GM21447 (cell line): Measurements from ENCODE around the gene LRRC61.
A peak's percentile ranks its signal among the peaks of the same experiment; 100 is the strongest.

Experiments
- ATAC-seq: cut with Tn5 transposase; IDR thresholded peaks from one replicate; pipeline ENCODE4 v1.9.1; 2021; ENCODE audit not compliant: unreplicated experiment

LRRC61 gene

GRCh38 chr7:150368884-150369747 is 46.0 kb downstream of the LRRC61 start:
- ATAC-seq, result peak; percentile 41

GRCh38 chr7:150369748-150370501 is 46.8 kb downstream of the LRRC61 start:
- ATAC-seq, result peak; percentile 0

GRCh38 chr7:150370612-150371071 is 47.5 kb downstream of the LRRC61 start:
- ATAC-seq, result no peak

GRCh38 chr7:150371131-150371995 is 48.2 kb downstream of the LRRC61 start:
- no peak for ATAC-seq

GRCh38 chr7:150371996-150372270 is 48.8 kb downstream of the LRRC61 start:
- ATAC-seq, result no peak

GRCh38 chr7:150372271-150373048 is 49.3 kb downstream of the LRRC61 start:
- ATAC-seq, result no peak

GRCh38 chr7:150373049-150373801 is 50.1 kb downstream of the LRRC61 start:
- no peak for ATAC-seq

- ATAC-seq, result no peak
Observed at GRCh38 chr7:150374026-150374425, 50.9 kb downstream of the LRRC61 start.

GRCh38 chr7:150374472-150374871 is 51.3 kb downstream of the LRRC61 start:
- ATAC-seq, result no peak

GRCh38 chr7:150375662-150376521 is 52.7 kb downstream of the LRRC61 start:
- peak; percentile 18 for ATAC-seq

GRCh38 chr7:150376560-150376959 is 53.4 kb downstream of the LRRC61 start:
- no peak for ATAC-seq

GRCh38 chr7:150377196-150377595 is 54.0 kb downstream of the LRRC61 start:
- no peak for ATAC-seq

- no peak for ATAC-seq
Observed at GRCh38 chr7:150377635-150378034, 54.5 kb downstream of the LRRC61 start.

GRCh38 chr7:150378115-150378852 is 55.1 kb downstream of the LRRC61 start:
- no peak for ATAC-seq

GRCh38 chr7:150378853-150379440 is 55.8 kb downstream of the LRRC61 start, which contains the start of gene ZNF775:
Gene ZNF775 (plus strand): TSS chr7:150379330. CDS start chr7:150388471, 9,141 bp downstream.
- ATAC-seq, result peak; percentile 63

GRCh38 chr7:150379441-150380379 is 56.6 kb downstream of the LRRC61 start:
- no peak for ATAC-seq

GRCh38 chr7:150380463-150380862 is 57.3 kb downstream of the LRRC61 start:
- ATAC-seq, result peak; percentile 9
